HepG2 (cell line): ENCODE results near the gene ZNF547. TPM values are rescaled to one million over a fixed set of nuclear protein-coding genes. Genes with fewer than 3 reads are reported as not detected.

Source experiments
- ATAC-seq: fragments of 200-7000 bp; cut with Tn5 transposase; 3 replicates; pipeline ENCODE4 v1.9.1; 2020; ENCODE audit warnings: mild to moderate bottlenecking, moderate library complexity
- BruUV-seq: library from RNA; stranded (reverse); fragments of 400-500 nt; replicated peaks from 2 replicates; lab custom pipeline; 2021; lab: Mats Ljungman, UMichigan
- CTCF ChIA-PET: fragments of 300-600 bp; formaldehyde crosslinking; extraction: SDS; loops from one replicate; lab custom pipeline; 2021; ENCODE audit warnings: low total read pairs, inconsistent platforms, low intra/inter-chr PET ratio; lab: Yijun Ruan, JAX
- POLR2A ChIA-PET: fragments of 350-600 bp; sonication (Branson Sonifier 250); formaldehyde crosslinking; loops from one replicate; lab custom pipeline; 2020; ENCODE audit warnings: antibody characterized with exemption, inconsistent platforms; lab: Yijun Ruan, JAX
- DNase-seq: peaks from one replicate; pipeline ENCODE4 v3.0.0-alpha.2; 2015; ENCODE audit warnings: low spot score
- FAIRE-seq: peaks from 3 replicates; lab custom pipeline; 2011; peaks lifted over from hg19 to GRCh38; lab: Jason Lieb, UNC
- H2AFZ ChIP-seq: one replicate; pipeline ENCODE4 v1.6.1; 2011; ENCODE audit warnings: low read length, inconsistent platforms
- H3K27ac ChIP-seq: fragments of 300-600 bp; 3 replicates; pipeline ENCODE4 v1.8.0; 2011; ENCODE audit warnings: mixed run types, mild to moderate bottlenecking, mixed read lengths, low read length, inconsistent platforms; ENCODE audit not compliant: insufficient read depth; ENCODE audit errors: extremely low read length
- H3K27me3 ChIP-seq, 2 experiments: fragments of 200-600 bp in 1 of 2; 2 replicates in 1 of 2; 3 replicates in 1 of 2; pipeline versions ENCODE4 v1.6.0 to v1.8.0; 2011; ENCODE audit warnings: low read length in 2 of 2, mild to moderate bottlenecking in 2 of 2, moderate library complexity in 2 of 2, inconsistent platforms in 1 of 2; ENCODE audit not compliant: insufficient read depth in 2 of 2, control insufficient read depth in 1 of 2
- H3K36me3 ChIP-seq, 2 experiments: fragments of 200-600 bp in 1 of 2; replicated peaks in 1 of 2; 2 replicates in 1 of 2; 3 replicates in 1 of 2; pipeline versions ENCODE4 v1.5.1 to v1.8.0; 2011; ENCODE audit warnings: low read length in 2 of 2, inconsistent platforms in 1 of 2; ENCODE audit not compliant: insufficient read depth in 2 of 2, control insufficient read depth in 1 of 2
- H3K4me1 ChIP-seq: 2 replicates; pipeline ENCODE4 v1.5.1; 2012; ENCODE audit warnings: low read length, inconsistent platforms; ENCODE audit not compliant: insufficient read depth
- H3K4me2 ChIP-seq: 2 replicates; pipeline ENCODE4 v1.6.0; 2011; ENCODE audit warnings: low read depth, low read length, inconsistent platforms
- H3K4me3 ChIP-seq, 3 experiments: fragments of 200-600 bp in 1 of 3; sonication (generic), shearing (Covaris generic) in 1 of 3; replicated peaks in 1 of 3; 2 replicates each; pipeline ENCODE4 v1.5.1; 2011 to 2016; ENCODE audit warnings: low read length in 3 of 3, inconsistent platforms in 2 of 3, low read depth in 2 of 3, mild to moderate bottlenecking in 2 of 3, control low read depth in 1 of 3, mixed read lengths in 1 of 3; ENCODE audit not compliant: insufficient read depth in 1 of 3
- H3K79me2 ChIP-seq: one replicate; pipeline ENCODE4 v1.6.1; 2011; ENCODE audit warnings: low read length, inconsistent platforms; ENCODE audit not compliant: insufficient read depth
- H3K9ac ChIP-seq: 2 replicates; pipeline ENCODE4 v1.6.0; 2011; ENCODE audit warnings: mild to moderate bottlenecking, low read depth, low read length, inconsistent platforms; ENCODE audit not compliant: insufficient read depth
- H3K9me3 ChIP-seq: 2 replicates; pipeline ENCODE4 v1.5.1; 2012; ENCODE audit warnings: mild to moderate bottlenecking, low read length
- H4K20me1 ChIP-seq: 2 replicates; pipeline ENCODE4 v1.6.0; 2011; ENCODE audit warnings: inconsistent platforms, mild to moderate bottlenecking, low read length, moderate library complexity; ENCODE audit not compliant: insufficient read depth
- CHD2 ChIP-seq: IDR thresholded peaks from 2 replicates; pipeline ENCODE4 v1.6.1; 2011; ENCODE audit warnings: low read depth, low read length, improper control_type of control experiment
- ESRRA ChIP-seq: sonication (generic); formaldehyde crosslinking; IDR thresholded peaks from 2 replicates; pipeline ENCODE4 v1.5.1; 2020; ENCODE audit warnings: mild to moderate bottlenecking, low read depth, missing genetic modification reagents
- MATR3 ChIP-seq: sonication (generic); formaldehyde crosslinking; IDR thresholded peaks from 2 replicates; pipeline ENCODE4 v1.4.0; 2020; ENCODE audit warnings: missing genetic modification reagents
- NFE2L1 ChIP-seq: sonication (generic); formaldehyde crosslinking; IDR thresholded peaks from 2 replicates; pipeline ENCODE4 v1.4.0; 2020; ENCODE audit warnings: missing genetic modification reagents, mild to moderate bottlenecking, borderline replicate concordance
- POGZ ChIP-seq: sonication (generic); formaldehyde crosslinking; IDR thresholded peaks from 2 replicates; pipeline ENCODE4 v1.4.0; 2020; ENCODE audit warnings: mild to moderate bottlenecking, missing genetic modification reagents
- SAFB2 ChIP-seq: sonication (generic); formaldehyde crosslinking; IDR thresholded peaks from 2 replicates; pipeline ENCODE4 v1.5.1; 2020; ENCODE audit warnings: missing genetic modification reagents, low read depth, mild to moderate bottlenecking, borderline replicate concordance
- SNAI1 ChIP-seq: sonication (generic); formaldehyde crosslinking; IDR thresholded peaks from 2 replicates; pipeline ENCODE4 v1.5.0; 2020; ENCODE audit warnings: mild to moderate bottlenecking, missing genetic modification reagents, borderline replicate concordance
- XRCC5 ChIP-seq: fragments of 200-400 bp; formaldehyde crosslinking; optimal IDR thresholded peaks from 2 replicates; pipeline ENCODE3; 2017; ENCODE audit warnings: mild to moderate bottlenecking, low read length
- ZNF225 ChIP-seq: sonication (generic); formaldehyde crosslinking; IDR thresholded peaks from 2 replicates; pipeline ENCODE4 v1.4.0; 2020; ENCODE audit warnings: mild to moderate bottlenecking, missing genetic modification reagents
- ZNF546 ChIP-seq: sonication (generic); formaldehyde crosslinking; conservative IDR thresholded peaks from 2 replicates; pipeline ENCODE4 v1.8.1; 2023; ENCODE audit warnings: mild to moderate bottlenecking, missing genetic modification reagents
- ZNF614 ChIP-seq: IDR thresholded peaks from 2 replicates; pipeline ENCODE4 v1.6.1; 2018; ENCODE audit warnings: missing biosample characterization, missing genetic modification reagents, inconsistent platforms, borderline replicate concordance
- ZNF883 ChIP-seq: sonication (generic); formaldehyde crosslinking; IDR thresholded peaks from 2 replicates; pipeline ENCODE4 v1.5.1; 2020; ENCODE audit warnings: mild to moderate bottlenecking, missing genetic modification reagents; ENCODE audit errors: not compliant biosample characterization
- WGBS: methylation state at CpG from one replicate; pipeline ENCODE4 v1.1.6; 2017; ENCODE audit warnings: low lambda C conversion rate; 5-methylcytosine and 5-hydroxymethylcytosine counted together
- in situ Hi-C: cut with HindIII; loops from 2 replicates; pipeline ENCODE4 v1.10.0; 2017; ENCODE audit warnings: low pct_unique_long_range_greater_than_20kb; ENCODE audit not compliant: extremely low pct_ligation_motif_present
- intact Hi-C: fragments of 100-400 bp; cut with micrococcal nuclease; formaldehyde crosslinking; loops from one replicate; pipeline ENCODE4 v1.10.0; 2022; ENCODE audit not compliant: unreplicated experiment
- polyA plus RNA-seq, 8 experiments: library from polyadenylated mRNA; depleted of rRNA in 3 of 8; stranded (reverse) in 7 of 8; unstranded in 1 of 8; fragments of >200 nt; fragmentation: Illumina TruSeq in 4 of 8; extraction: Trizol in 4 of 8; gene quantifications; 2 replicates each; pipeline versions ENCODE4 v1.2.1 to v1.2.3, GENCODE V29; 2011 to 2016; ENCODE audit warnings: low read depth in 4 of 8, missing spikeins in 1 of 8, mixed read lengths in 1 of 8; ENCODE audit not compliant: insufficient read depth in 1 of 8
- total RNA-seq, 5 experiments: library from RNA; depleted of rRNA; stranded (reverse); fragments of >200 nt; fragmentation: Illumina TruSeq; extraction: Trizol; gene quantifications; 2 replicates each; pipeline ENCODE4 v1.2.3, GENCODE V29; 2016; ENCODE audit warnings: low read depth in 1 of 5
- TF ChIP-seq, protein P1 (sequence below): sonication (generic); formaldehyde crosslinking; IDR thresholded peaks from 2 replicates; pipeline ENCODE4 v1.5.0; 2020; ENCODE audit warnings: missing genetic modification reagents
- TF ChIP-seq, protein P2 (sequence below): sonication (generic); formaldehyde crosslinking; conservative IDR thresholded peaks from 2 replicates; pipeline ENCODE4 v1.8.0; 2022; ENCODE audit warnings: mild to moderate bottlenecking, moderate library complexity, missing genetic modification reagents
- TF ChIP-seq, protein P3 (sequence below), 2 experiments: fragments of 450-650 bp in 1 of 2; sonication (generic) in 1 of 2; formaldehyde crosslinking; IDR thresholded peaks; 2 replicates each; pipeline versions ENCODE4 v1.5.0 to v1.8.0; 2020 to 2022; ENCODE audit warnings: mild to moderate bottlenecking in 1 of 2, missing genetic modification reagents in 1 of 2
- TF ChIP-seq, protein P4 (sequence below): sonication (generic); formaldehyde crosslinking; IDR thresholded peaks from 2 replicates; pipeline ENCODE4 v1.4.0; 2020; ENCODE audit warnings: mild to moderate bottlenecking, missing genetic modification reagents

ZNF547 gene
- total and polyA plus RNA-seq, 2 of the 13 experiments (the other 11 are each of a cell fraction or from before 2014, with no cell fraction given) = 2.0 to 2.6 TPM

DNA sequence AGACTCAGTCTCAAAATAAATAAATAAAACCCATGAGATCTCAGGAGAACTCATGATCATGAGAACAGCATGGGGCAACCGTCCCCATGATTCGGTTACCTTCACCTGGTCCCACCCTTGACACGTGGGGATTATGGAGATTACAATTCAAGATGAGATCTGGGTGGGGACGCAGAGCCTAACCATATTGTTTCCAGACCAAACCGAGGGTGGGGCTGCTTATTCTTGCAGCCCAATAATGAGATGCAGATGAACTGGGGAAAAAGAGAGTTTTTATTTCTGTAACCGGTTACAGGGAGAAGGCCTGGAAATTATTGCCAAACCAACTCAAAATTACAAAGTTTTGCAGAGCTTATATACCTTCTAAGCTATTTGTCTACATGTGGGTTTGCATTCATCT, 12.8 kb downstream of the ZNF547 start (continued):
- no peak for TF ChIP-seq SAFB2 (CRISPR knock-in tag)
- no peak for TF ChIP-seq CHD2
- TF ChIP-seq, protein P1, sequence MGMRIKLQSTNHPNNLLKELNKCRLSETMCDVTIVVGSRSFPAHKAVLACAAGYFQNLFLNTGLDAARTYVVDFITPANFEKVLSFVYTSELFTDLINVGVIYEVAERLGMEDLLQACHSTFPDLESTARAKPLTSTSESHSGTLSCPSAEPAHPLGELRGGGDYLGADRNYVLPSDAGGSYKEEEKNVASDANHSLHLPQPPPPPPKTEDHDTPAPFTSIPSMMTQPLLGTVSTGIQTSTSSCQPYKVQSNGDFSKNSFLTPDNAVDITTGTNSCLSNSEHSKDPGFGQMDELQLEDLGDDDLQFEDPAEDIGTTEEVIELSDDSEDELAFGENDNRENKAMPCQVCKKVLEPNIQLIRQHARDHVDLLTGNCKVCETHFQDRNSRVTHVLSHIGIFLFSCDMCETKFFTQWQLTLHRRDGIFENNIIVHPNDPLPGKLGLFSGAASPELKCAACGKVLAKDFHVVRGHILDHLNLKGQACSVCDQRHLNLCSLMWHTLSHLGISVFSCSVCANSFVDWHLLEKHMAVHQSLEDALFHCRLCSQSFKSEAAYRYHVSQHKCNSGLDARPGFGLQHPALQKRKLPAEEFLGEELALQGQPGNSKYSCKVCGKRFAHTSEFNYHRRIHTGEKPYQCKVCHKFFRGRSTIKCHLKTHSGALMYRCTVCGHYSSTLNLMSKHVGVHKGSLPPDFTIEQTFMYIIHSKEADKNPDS (CRISPR knock-in tag) = no peak
- no peak for TF ChIP-seq NFE2L1 (CRISPR knock-in tag)
- TF ChIP-seq XRCC5 = no peak
- TF ChIP-seq POGZ (CRISPR knock-in tag) = no peak

DNA sequence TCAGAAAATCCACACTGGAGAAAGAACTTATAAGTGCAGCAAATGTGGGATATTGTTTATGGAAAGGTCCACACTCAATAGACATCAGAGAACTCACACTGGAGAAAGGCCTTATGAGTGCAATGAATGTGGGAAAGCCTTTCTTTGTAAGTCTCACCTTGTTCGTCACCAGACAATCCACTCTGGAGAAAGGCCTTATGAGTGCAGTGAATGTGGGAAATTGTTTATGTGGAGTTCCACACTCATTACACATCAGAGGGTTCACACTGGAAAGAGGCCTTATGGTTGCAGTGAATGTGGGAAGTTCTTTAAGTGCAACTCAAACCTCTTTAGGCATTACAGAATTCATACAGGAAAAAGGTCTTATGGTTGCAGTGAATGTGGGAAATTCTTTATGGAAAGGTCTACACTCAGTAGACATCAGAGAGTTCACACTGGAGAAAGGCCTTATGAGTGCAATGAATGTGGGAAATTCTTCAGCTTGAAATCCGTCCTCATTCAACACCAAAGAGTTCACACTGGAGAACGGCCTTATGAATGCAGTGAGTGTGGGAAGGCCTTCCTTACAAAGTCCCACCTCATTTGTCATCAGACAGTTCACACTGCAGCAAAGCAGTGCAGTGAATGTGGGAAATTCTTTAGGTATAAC, 14.3 kb downstream of the ZNF547 start:
- FAIRE-seq = no peak
- in situ Hi-C loops = no loop called here
- CTCF ChIA-PET = no interaction called here
- Histone ChIP-seq H3K79me2 (no peaks in the 10 kb centered on the region), H4K20me1 (no peaks in the 10 kb centered on the region), H3K27me3 (no peaks in the 10 kb centered on the region), H3K27ac (no peak overlapping the region), H2AFZ (no peak overlapping the region), H3K4me3 (no peak overlapping the region), H3K36me3 (peaks cover 2 to 11% of the 10 kb centered on the region in 2 experiments; a peak in 2 of 5 replicates), H3K4me1 (no peaks in the 10 kb centered on the region), H3K4me2 (no peak overlapping the region)
- POLR2A ChIA-PET = no interaction called here
- DNase-seq = no peak
- no TSS peak for BruUV-seq
- intact Hi-C loops = no loop called here
- WGBS = 93% methylated on average over 3 of the region's 3 CpGs
- no peak for ATAC-seq
- TF ChIP-seq ZNF614 (CRISPR knock-in tag) (no peak), MATR3 (no peak), ZNF225 (CRISPR knock-in tag) (no peak), ZNF546 (CRISPR knock-in tag) (no peak), ZNF883 (CRISPR knock-in tag) (no peak), ESRRA (CRISPR knock-in tag) (no peak), SNAI1 (CRISPR knock-in tag) (no peak)
- TF ChIP-seq, protein P2, sequence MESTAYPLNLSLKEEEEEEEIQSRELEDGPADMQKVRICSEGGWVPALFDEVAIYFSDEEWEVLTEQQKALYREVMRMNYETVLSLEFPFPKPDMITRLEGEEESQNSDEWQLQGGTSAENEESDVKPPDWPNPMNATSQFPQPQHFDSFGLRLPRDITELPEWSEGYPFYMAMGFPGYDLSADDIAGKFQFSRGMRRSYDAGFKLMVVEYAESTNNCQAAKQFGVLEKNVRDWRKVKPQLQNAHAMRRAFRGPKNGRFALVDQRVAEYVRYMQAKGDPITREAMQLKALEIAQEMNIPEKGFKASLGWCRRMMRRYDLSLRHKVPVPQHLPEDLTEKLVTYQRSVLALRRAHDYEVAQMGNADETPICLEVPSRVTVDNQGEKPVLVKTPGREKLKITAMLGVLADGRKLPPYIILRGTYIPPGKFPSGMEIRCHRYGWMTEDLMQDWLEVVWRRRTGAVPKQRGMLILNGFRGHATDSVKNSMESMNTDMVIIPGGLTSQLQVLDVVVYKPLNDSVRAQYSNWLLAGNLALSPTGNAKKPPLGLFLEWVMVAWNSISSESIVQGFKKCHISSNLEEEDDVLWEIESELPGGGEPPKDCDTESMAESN = no peak
- TF ChIP-seq, protein P3, sequence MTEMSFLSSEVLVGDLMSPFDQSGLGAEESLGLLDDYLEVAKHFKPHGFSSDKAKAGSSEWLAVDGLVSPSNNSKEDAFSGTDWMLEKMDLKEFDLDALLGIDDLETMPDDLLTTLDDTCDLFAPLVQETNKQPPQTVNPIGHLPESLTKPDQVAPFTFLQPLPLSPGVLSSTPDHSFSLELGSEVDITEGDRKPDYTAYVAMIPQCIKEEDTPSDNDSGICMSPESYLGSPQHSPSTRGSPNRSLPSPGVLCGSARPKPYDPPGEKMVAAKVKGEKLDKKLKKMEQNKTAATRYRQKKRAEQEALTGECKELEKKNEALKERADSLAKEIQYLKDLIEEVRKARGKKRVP (CRISPR knock-in tag; IDR thresholded peaks at IDR 0.05) = no peak
- TF ChIP-seq, protein P4, sequence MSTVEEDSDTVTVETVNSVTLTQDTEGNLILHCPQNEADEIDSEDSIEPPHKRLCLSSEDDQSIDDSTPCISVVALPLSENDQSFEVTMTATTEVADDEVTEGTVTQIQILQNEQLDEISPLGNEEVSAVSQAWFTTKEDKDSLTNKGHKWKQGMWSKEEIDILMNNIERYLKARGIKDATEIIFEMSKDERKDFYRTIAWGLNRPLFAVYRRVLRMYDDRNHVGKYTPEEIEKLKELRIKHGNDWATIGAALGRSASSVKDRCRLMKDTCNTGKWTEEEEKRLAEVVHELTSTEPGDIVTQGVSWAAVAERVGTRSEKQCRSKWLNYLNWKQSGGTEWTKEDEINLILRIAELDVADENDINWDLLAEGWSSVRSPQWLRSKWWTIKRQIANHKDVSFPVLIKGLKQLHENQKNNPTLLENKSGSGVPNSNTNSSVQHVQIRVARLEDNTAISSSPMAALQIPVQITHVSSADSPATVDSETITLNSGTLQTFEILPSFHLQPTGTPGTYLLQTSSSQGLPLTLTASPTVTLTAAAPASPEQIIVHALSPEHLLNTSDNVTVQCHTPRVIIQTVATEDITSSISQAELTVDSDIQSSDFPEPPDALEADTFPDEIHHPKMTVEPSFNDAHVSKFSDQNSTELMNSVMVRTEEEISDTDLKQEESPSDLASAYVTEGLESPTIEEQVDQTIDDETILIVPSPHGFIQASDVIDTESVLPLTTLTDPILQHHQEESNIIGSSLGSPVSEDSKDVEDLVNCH (CRISPR knock-in tag) = no peak
- TF ChIP-seq, all 625 proteins: peak for 0
- H3K9me3 ChIP-seq = peaks cover 7% of the 10 kb centered on the region; the same call in 1 of the 2 replicates
- no peak overlapping the region for H3K9ac ChIP-seq
